Karpas-422 (cell line): Measurements from ENCODE around the gene UNCX. TPM values are rescaled to one million over a fixed set of nuclear protein-coding genes. Genes with fewer than 3 reads are reported as not detected.
"Not testable (repeated sequence)": the region's sequence is repeated elsewhere in the genome, so short reads cannot be mapped to it uniquely, and the experiment has no call there.

Experiments used
- DNase-seq: peaks from one replicate; pipeline ENCODE4 v3.0.0-alpha.2; 2015
- H2AFZ ChIP-seq: fragments of 200-600 bp; sonication (generic); 2 replicates; pipeline ENCODE4 v1.6.1; 2014; ENCODE audit warnings: antibody characterized with exemption, low read length, mixed read lengths
- H3K27ac ChIP-seq: fragments of 200-600 bp; sonication (generic); 2 replicates; pipeline ENCODE4 v1.5.1; 2014; ENCODE audit warnings: mild to moderate bottlenecking, low read length, moderate library complexity
- H3K27me3 ChIP-seq: fragments of 200-600 bp; sonication (generic); 2 replicates; pipeline ENCODE4 v1.6.1; 2014; ENCODE audit warnings: low read length, mixed read lengths
- H3K36me3 ChIP-seq: fragments of 200-600 bp; sonication (generic); 2 replicates; pipeline ENCODE4 v1.6.1; 2014; ENCODE audit warnings: low read length, mixed read lengths; ENCODE audit not compliant: insufficient read depth
- H3K4me1 ChIP-seq: fragments of 200-600 bp; sonication (generic); 2 replicates; pipeline ENCODE4 v1.6.1; 2014; ENCODE audit warnings: mild to moderate bottlenecking, low read length, mixed read lengths
- H3K4me2 ChIP-seq: fragments of 200-600 bp; sonication (generic); 2 replicates; pipeline ENCODE4 v1.6.1; 2014; ENCODE audit warnings: low read length, low read depth, mild to moderate bottlenecking; ENCODE audit not compliant: poor library complexity, severe bottlenecking
- H3K4me3 ChIP-seq: fragments of 200-600 bp; sonication (generic); 2 replicates; pipeline ENCODE4 v1.5.1; 2014; ENCODE audit warnings: mild to moderate bottlenecking, antibody characterized with exemption, low read length, mixed read lengths
- H3K79me2 ChIP-seq: fragments of 200-600 bp; sonication (generic); 2 replicates; pipeline ENCODE4 v1.6.1; 2014; ENCODE audit warnings: mild to moderate bottlenecking, low read length, mixed read lengths
- H3K9ac ChIP-seq: fragments of 200-600 bp; sonication (generic); 2 replicates; pipeline ENCODE4 v1.6.0; 2014; ENCODE audit warnings: low read length
- H3K9me2 ChIP-seq: fragments of 200-600 bp; sonication (generic), shearing (Covaris generic); replicated peaks from 2 replicates; pipeline ENCODE4 v1.6.0; 2014; ENCODE audit warnings: mild to moderate bottlenecking, low read length, moderate library complexity; ENCODE audit not compliant: insufficient read depth
- H3K9me3 ChIP-seq: fragments of 300-700, 200-600 bp; sonication (generic); 2 replicates; pipeline ENCODE4 v1.6.1; 2014; ENCODE audit warnings: low read length, mixed read lengths
- H4K20me1 ChIP-seq: fragments of 200-600 bp; sonication (generic); 2 replicates; pipeline ENCODE4 v1.6.1; 2014; ENCODE audit warnings: mild to moderate bottlenecking, antibody characterized with exemption, low read length, low read depth; ENCODE audit not compliant: insufficient read depth
- total RNA-seq: library from RNA; depleted of rRNA; stranded (reverse); fragments of >200 nt; shearing (Covaris generic); gene quantifications from 2 replicates; pipeline ENCODE4 v1.2.3, GENCODE V29; 2014; ENCODE audit warnings: low replicate concordance

UNCX gene
- total RNA-seq, 1 experiment from 2014 or later = not detected

- Histone ChIP-seq H3K79me2 (no peaks in the 10 kb centered on the region), H3K27ac (no peak overlapping the region), H2AFZ (no peak overlapping the region), H3K9me3 (no peaks in the 10 kb centered on the region), H3K9me2 (no peaks in the 10 kb centered on the region), H3K9ac (no peak overlapping the region), H3K36me3 (no peaks in the 10 kb centered on the region), H3K4me3 (no peak overlapping the region), H3K4me1 (no peaks in the 10 kb centered on the region), H3K27me3 (no peaks in the 10 kb centered on the region), H3K4me2 (no peak overlapping the region), H4K20me1 (no peaks in the 10 kb centered on the region)
- DNase-seq = no peak
These were observed 44.0 kb downstream of the UNCX start for GRCh38 chr7:1276626-1277175.

GRCh38 chr7:1278543-1278942, 45.9 kb downstream of the UNCX start:
- Histone ChIP-seq H3K4me2 (no peak overlapping the region), H3K9me3 (no peaks in the 10 kb centered on the region), H4K20me1 (no peaks in the 10 kb centered on the region), H3K9me2 (no peaks in the 10 kb centered on the region), H2AFZ (no peak overlapping the region), H3K4me3 (no peak overlapping the region), H3K27me3 (no peaks in the 10 kb centered on the region), H3K27ac (no peak overlapping the region), H3K36me3 (no peaks in the 10 kb centered on the region), H3K4me1 (no peaks in the 10 kb centered on the region), H3K9ac (no peak overlapping the region), H3K79me2 (no peaks in the 10 kb centered on the region)
- DNase-seq = no peak

- no peaks in the 10 kb centered on the region for H3K9me3 ChIP-seq
- H3K9ac ChIP-seq = no peak overlapping the region
- H2AFZ ChIP-seq = no peak overlapping the region
- no peaks in the 10 kb centered on the region for H4K20me1 ChIP-seq
- H3K4me1 ChIP-seq = no peaks in the 10 kb centered on the region
- no peaks in the 10 kb centered on the region for H3K9me2 ChIP-seq
- no peaks in the 10 kb centered on the region for H3K27me3 ChIP-seq
- no peaks in the 10 kb centered on the region for H3K36me3 ChIP-seq
- H3K79me2 ChIP-seq = no peaks in the 10 kb centered on the region
- no peak overlapping the region for H3K4me2 ChIP-seq
- no peak for DNase-seq
- no peak overlapping the region for H3K4me3 ChIP-seq
- no peak overlapping the region for H3K27ac ChIP-seq
These were observed 46.4 kb downstream of the UNCX start for GRCh38 chr7:1279041-1279440.

GRCh38 chr7:1279895-1280294, 47.2 kb downstream of the UNCX start:
- H4K20me1 ChIP-seq, H3K4me3 ChIP-seq, H3K4me1 ChIP-seq, H3K27me3 ChIP-seq, H3K4me2 ChIP-seq, H3K27ac ChIP-seq, H3K36me3 ChIP-seq, H3K9ac ChIP-seq, H3K9me2 ChIP-seq, H3K9me3 ChIP-seq, DNase-seq, H2AFZ ChIP-seq, H3K79me2 ChIP-seq: not testable (repeated sequence)

GRCh38 chr7:1281068-1281467, 48.4 kb downstream of the UNCX start:
- Histone ChIP-seq H3K27ac (no peak overlapping the region), H3K36me3 (no peaks in the 10 kb centered on the region), H3K79me2 (no peaks in the 10 kb centered on the region), H3K4me2 (no peak overlapping the region), H4K20me1 (no peaks in the 10 kb centered on the region), H3K9ac (no peak overlapping the region), H2AFZ (no peak overlapping the region), H3K4me3 (no peak overlapping the region), H3K9me2 (no peaks in the 10 kb centered on the region), H3K4me1 (no peaks in the 10 kb centered on the region), H3K9me3 (no peaks in the 10 kb centered on the region), H3K27me3 (no peaks in the 10 kb centered on the region)
- no peak for DNase-seq

- Histone ChIP-seq H3K27ac (no peak overlapping the region), H4K20me1 (no peaks in the 10 kb centered on the region), H3K4me3 (no peak overlapping the region), H3K4me2 (no peak overlapping the region), H3K9me2 (no peaks in the 10 kb centered on the region), H2AFZ (no peak overlapping the region), H3K9me3 (no peaks in the 10 kb centered on the region), H3K79me2 (no peaks in the 10 kb centered on the region), H3K4me1 (no peaks in the 10 kb centered on the region), H3K27me3 (no peaks in the 10 kb centered on the region), H3K9ac (no peak overlapping the region), H3K36me3 (no peaks in the 10 kb centered on the region)
- no peak for DNase-seq
These were observed 50.0 kb downstream of the UNCX start for GRCh38 chr7:1282679-1283078.

- Histone ChIP-seq H2AFZ (no peak overlapping the region), H3K27ac (no peak overlapping the region), H3K4me3 (no peak overlapping the region), H3K9ac (no peak overlapping the region), H3K79me2 (no peaks in the 10 kb centered on the region), H3K36me3 (no peaks in the 10 kb centered on the region), H3K4me2 (no peak overlapping the region), H3K9me3 (no peaks in the 10 kb centered on the region), H3K4me1 (no peaks in the 10 kb centered on the region), H3K9me2 (no peaks in the 10 kb centered on the region), H4K20me1 (no peaks in the 10 kb centered on the region), H3K27me3 (no peaks in the 10 kb centered on the region)
- DNase-seq = no peak
These were observed 50.7 kb downstream of the UNCX start for GRCh38 chr7:1283337-1283736.

GRCh38 chr7:1283941-1284742, 51.5 kb downstream of the UNCX start:
- Histone ChIP-seq H4K20me1 (no peaks in the 10 kb centered on the region), H3K9me2 (no peaks in the 10 kb centered on the region), H3K4me3 (no peak overlapping the region), H3K9ac (no peak overlapping the region), H3K79me2 (no peaks in the 10 kb centered on the region), H3K4me1 (no peaks in the 10 kb centered on the region), H3K27me3 (no peaks in the 10 kb centered on the region), H3K4me2 (no peak overlapping the region), H2AFZ (no peak overlapping the region), H3K27ac (no peak overlapping the region), H3K36me3 (no peaks in the 10 kb centered on the region), H3K9me3 (no peaks in the 10 kb centered on the region)
- no peak for DNase-seq
